HEK293 (cell line): ENCODE data around the gene FGFR2.

ENCODE experiments used
- REST ChIP-seq: fragments of 450-650 bp; formaldehyde crosslinking; IDR thresholded peaks from 2 replicates; pipeline ENCODE4 v1.5.1; 2016; ENCODE audit warnings: missing biosample characterization, missing genetic modification characterization
- ZNF354C ChIP-seq: fragments of 450-650 bp; formaldehyde crosslinking; IDR thresholded peaks from 2 replicates; pipeline ENCODE4 v1.5.1; 2016; ENCODE audit warnings: missing biosample characterization, missing genetic modification characterization, low read depth, borderline replicate concordance
- TF ChIP-seq, protein P1 (sequence below): fragments of 450-650 bp; formaldehyde crosslinking; IDR thresholded peaks from 2 replicates; pipeline ENCODE4 v1.5.1; 2016; ENCODE audit warnings: missing biosample characterization, missing genetic modification characterization
- TF ChIP-seq, protein P2 (sequence below): fragments of 450-650 bp; formaldehyde crosslinking; IDR thresholded peaks from 2 replicates; pipeline ENCODE4 v1.5.1; 2017; ENCODE audit warnings: missing biosample characterization, missing genetic modification characterization

GRCh38 chr10:121617176-121617575, 18.9 kb upstream of the FGFR2 start:
- TF ChIP-seq, protein P1, sequence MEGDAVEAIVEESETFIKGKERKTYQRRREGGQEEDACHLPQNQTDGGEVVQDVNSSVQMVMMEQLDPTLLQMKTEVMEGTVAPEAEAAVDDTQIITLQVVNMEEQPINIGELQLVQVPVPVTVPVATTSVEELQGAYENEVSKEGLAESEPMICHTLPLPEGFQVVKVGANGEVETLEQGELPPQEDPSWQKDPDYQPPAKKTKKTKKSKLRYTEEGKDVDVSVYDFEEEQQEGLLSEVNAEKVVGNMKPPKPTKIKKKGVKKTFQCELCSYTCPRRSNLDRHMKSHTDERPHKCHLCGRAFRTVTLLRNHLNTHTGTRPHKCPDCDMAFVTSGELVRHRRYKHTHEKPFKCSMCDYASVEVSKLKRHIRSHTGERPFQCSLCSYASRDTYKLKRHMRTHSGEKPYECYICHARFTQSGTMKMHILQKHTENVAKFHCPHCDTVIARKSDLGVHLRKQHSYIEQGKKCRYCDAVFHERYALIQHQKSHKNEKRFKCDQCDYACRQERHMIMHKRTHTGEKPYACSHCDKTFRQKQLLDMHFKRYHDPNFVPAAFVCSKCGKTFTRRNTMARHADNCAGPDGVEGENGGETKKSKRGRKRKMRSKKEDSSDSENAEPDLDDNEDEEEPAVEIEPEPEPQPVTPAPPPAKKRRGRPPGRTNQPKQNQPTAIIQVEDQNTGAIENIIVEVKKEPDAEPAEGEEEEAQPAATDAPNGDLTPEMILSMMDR (tag by site-specific recombination): no peak
- TF ChIP-seq REST (tag by site-specific recombination): no peak
- TF ChIP-seq, protein P2, sequence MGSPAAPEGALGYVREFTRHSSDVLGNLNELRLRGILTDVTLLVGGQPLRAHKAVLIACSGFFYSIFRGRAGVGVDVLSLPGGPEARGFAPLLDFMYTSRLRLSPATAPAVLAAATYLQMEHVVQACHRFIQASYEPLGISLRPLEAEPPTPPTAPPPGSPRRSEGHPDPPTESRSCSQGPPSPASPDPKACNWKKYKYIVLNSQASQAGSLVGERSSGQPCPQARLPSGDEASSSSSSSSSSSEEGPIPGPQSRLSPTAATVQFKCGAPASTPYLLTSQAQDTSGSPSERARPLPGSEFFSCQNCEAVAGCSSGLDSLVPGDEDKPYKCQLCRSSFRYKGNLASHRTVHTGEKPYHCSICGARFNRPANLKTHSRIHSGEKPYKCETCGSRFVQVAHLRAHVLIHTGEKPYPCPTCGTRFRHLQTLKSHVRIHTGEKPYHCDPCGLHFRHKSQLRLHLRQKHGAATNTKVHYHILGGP (tag by site-specific recombination): no peak
- TF ChIP-seq ZNF354C (tag by site-specific recombination): no peak
